ENCODE measurements around the gene SPATA31C1.
"Not testable (repeated sequence)": the region's sequence is repeated elsewhere in the genome, so short reads cannot be mapped to it uniquely, and the experiment has no call there.

The SPATA31C1 gene

GRCh38 chr9:87894998-87895625 is 22.6 kb upstream of the SPATA31C1 start:
- Histone ChIP-seq H3K4me3 (ENCODE audit: low read depth, low read length) (no peak overlapping the region), H3K36me3 (replicated peaks) (no peaks in the 10 kb centered on the region), H3K27me3 (replicated peaks) (no peaks in the 10 kb centered on the region), H3K27ac (no peak overlapping the region)
- in situ Hi-C loops (cut with HindIII; ENCODE audit: low pct_ligation_motif_present, low sequenced_read_pairs): no loop called here
- peak; percentile 34 for TF ChIP-seq CTCF (IDR thresholded peaks at IDR 0.05; ENCODE audit: low read depth, low read length, missing control alignments)
- DNase-seq: no peak

GRCh38 chr9:87896891-87897290 is 20.9 kb upstream of the SPATA31C1 start:
- TF ChIP-seq CTCF (IDR thresholded peaks at IDR 0.05; ENCODE audit: low read depth, low read length, missing control alignments): no peak
- no peak overlapping the region for H3K27ac ChIP-seq
- no peak for DNase-seq
- H3K27me3 ChIP-seq (replicated peaks): no peaks in the 10 kb centered on the region
- H3K36me3 ChIP-seq (replicated peaks): no peaks in the 10 kb centered on the region
- H3K4me3 ChIP-seq (ENCODE audit: low read depth, low read length): no peak overlapping the region
- in situ Hi-C loops (cut with HindIII; ENCODE audit: low pct_ligation_motif_present, low sequenced_read_pairs): no loop called here

GRCh38 chr9:87898151-87898550 is 19.6 kb upstream of the SPATA31C1 start:
- Histone ChIP-seq H3K27me3 (replicated peaks) (no peaks in the 10 kb centered on the region), H3K27ac (no peak overlapping the region), H3K4me3 (ENCODE audit: low read depth, low read length) (no peak overlapping the region), H3K36me3 (replicated peaks) (no peaks in the 10 kb centered on the region)
- no peak for DNase-seq
- in situ Hi-C loops (cut with HindIII; ENCODE audit: low pct_ligation_motif_present, low sequenced_read_pairs): no loop called here
- no peak for TF ChIP-seq CTCF (IDR thresholded peaks at IDR 0.05; ENCODE audit: low read depth, low read length, missing control alignments)

- H3K4me3 ChIP-seq (ENCODE audit: low read depth, low read length); in situ Hi-C loops (cut with HindIII; ENCODE audit: low pct_ligation_motif_present, low sequenced_read_pairs); DNase-seq; H3K27ac ChIP-seq; H3K27me3 ChIP-seq (replicated peaks); H3K36me3 ChIP-seq (replicated peaks): not testable (repeated sequence)
These were observed 15.4 kb upstream of the SPATA31C1 start for GRCh38 chr9:87902371-87902770.

GRCh38 chr9:87909310-87910041 is 8.3 kb upstream of the SPATA31C1 start:
- DNase-seq: no peak
- H3K36me3 ChIP-seq (replicated peaks): no peaks in the 10 kb centered on the region

More at GRCh38 chr9:87909310-87910041, 8.3 kb upstream of the SPATA31C1 start:
- Histone ChIP-seq H3K4me3 (ENCODE audit: low read depth, low read length) (no peak overlapping the region), H3K27ac (no peak overlapping the region), H3K27me3 (replicated peaks) (no peaks in the 10 kb centered on the region)
- no peak for TF ChIP-seq CTCF (IDR thresholded peaks at IDR 0.05; ENCODE audit: low read depth, low read length, missing control alignments)
- in situ Hi-C loops (cut with HindIII; ENCODE audit: low pct_ligation_motif_present, low sequenced_read_pairs): no loop called here

Data from brain microvascular endothelial cell (primary cell).